Measurements from ENCODE around the gene FAM3C. TPM values are rescaled to one million over a fixed set of nuclear protein-coding genes. Genes with fewer than 3 reads are reported as not detected.

Gene FAM3C
- total and polyA plus RNA-seq, 2 of the 8 experiments (the other 6 are each of a cell fraction or from before 2014, with no cell fraction given) = 27.0 to 77.7 TPM

GRCh38 chr7:121344093-121344492, 52.0 kb downstream of the FAM3C start:
- WGBS, 2 experiments (ENCODE audit: extremely low coverage in 1 of 2, insufficient coverage in 1 of 2, insufficient read length in 1 of 2, insufficient replicate concordance in 2 of 2, low coverage in 1 of 2, low lambda C conversion rate in 2 of 2, missing lambda C conversion rate in 1 of 2) = 98% methylated on average over 2 of the region's 2 CpGs; no CpG with 5 or more reads in 1 of the 2 experiments
- no peak overlapping the region for H2BK15ac ChIP-seq (ENCODE audit: low read length)
- no peak overlapping the region for H2AK5ac ChIP-seq (ENCODE audit: low read depth, low read length)
- no peak overlapping the region for H3K9ac ChIP-seq (replicated peaks in 1 of 4; ENCODE audit: extremely low read depth in 1 of 4, low read depth in 3 of 4, low read length in 3 of 4)
- no peak overlapping the region for H3K18ac ChIP-seq (ENCODE audit: extremely low read depth, low read length)
- H2BK5ac ChIP-seq (ENCODE audit: low read depth, low read length) = no peak overlapping the region
- H3K23me2 ChIP-seq (ENCODE audit: low read depth, low read length) = no peaks in the 10 kb centered on the region
- no peak overlapping the region for H3K27ac ChIP-seq (ENCODE audit: low read depth, low read length)
- no peak overlapping the region for H3K14ac ChIP-seq (ENCODE audit: insufficient read length)
- no peak overlapping the region for H4K5ac ChIP-seq (ENCODE audit: insufficient read length, low read depth, low read length)
- no peak overlapping the region for H2AFZ ChIP-seq (ENCODE audit: low read length)
- H2BK12ac ChIP-seq (ENCODE audit: low read depth, low read length) = no peak overlapping the region
- no peak overlapping the region for H2BK120ac ChIP-seq (replicated peaks; ENCODE audit: low read depth, low read length)
- FAIRE-seq = no peak
- H3K56ac ChIP-seq (replicated peaks; ENCODE audit: insufficient read length, low read depth, low read length) = no peak overlapping the region
- no peaks in the 10 kb centered on the region for H3K79me1 ChIP-seq (ENCODE audit: low read depth, low read length)
- no peaks in the 10 kb centered on the region for H4K20me1 ChIP-seq (replicated peaks in 1 of 2; ENCODE audit: control insufficient read depth in 1 of 2, insufficient read depth in 2 of 2, low read length in 2 of 2)
- CTCF ChIA-PET (ENCODE audit: partially characterized antibody) = interaction anchor here (1.0 kb wide), 1 partner anchor 8 kb away, joined by 3 read pairs; no protein-coding TSS in a partner anchor
- H3K27me3 ChIP-seq (replicated peaks in 1 of 4; ENCODE audit: control insufficient read depth in 3 of 4, extremely low read depth in 1 of 4, insufficient read depth in 3 of 4, low read length in 3 of 4) = no peaks in the 10 kb centered on the region
- peaks cover 0 to 7% (median 5%) of the 10 kb centered on the region in 4 experiments; a peak in 4 of 8 replicates for H3K36me3 ChIP-seq (ENCODE audit: control insufficient read depth in 2 of 4, insufficient read depth in 4 of 4, low read length in 3 of 4)
- H4K8ac ChIP-seq (ENCODE audit: extremely low read depth, insufficient read depth, low read length) = no peak overlapping the region
- POLR2A ChIA-PET (ENCODE audit: partially characterized antibody) = no interaction called here
- H3K23ac ChIP-seq (ENCODE audit: insufficient read length) = no peak overlapping the region
- DNase-seq (ENCODE audit: low read depth in 1 of 2, low spot score in 2 of 2) = no peak
- no peak overlapping the region for H3K4me3 ChIP-seq (ENCODE audit: extremely low read depth in 1 of 4, insufficient read depth in 2 of 4, low read depth in 3 of 4, low read length in 4 of 4)
- H3K4me1 ChIP-seq (replicated peaks in 1 of 4; ENCODE audit: control insufficient read depth in 3 of 4, insufficient read depth in 4 of 4, low read length in 3 of 4) = no peaks in the 10 kb centered on the region
- H3K4ac ChIP-seq (replicated peaks; ENCODE audit: insufficient read length, low read depth, low read length) = no peak overlapping the region
- H4K91ac ChIP-seq (replicated peaks; ENCODE audit: insufficient read length, low read length) = no peak overlapping the region
- no peaks in the 10 kb centered on the region for H3K9me3 ChIP-seq (ENCODE audit: insufficient read depth in 2 of 2, low read depth in 1 of 2, low read length in 1 of 2)
- no peaks in the 10 kb centered on the region for H3K79me2 ChIP-seq (ENCODE audit: control insufficient read depth in 1 of 2, insufficient read depth in 2 of 2, low read length in 2 of 2)
- H3K4me2 ChIP-seq (ENCODE audit: insufficient read depth in 1 of 2, low read depth in 2 of 2, low read length in 2 of 2) = no peak overlapping the region
- H2BK20ac ChIP-seq (ENCODE audit: low read length) = no peak overlapping the region
